ENCODE data around the gene ANO4.

DNA sequence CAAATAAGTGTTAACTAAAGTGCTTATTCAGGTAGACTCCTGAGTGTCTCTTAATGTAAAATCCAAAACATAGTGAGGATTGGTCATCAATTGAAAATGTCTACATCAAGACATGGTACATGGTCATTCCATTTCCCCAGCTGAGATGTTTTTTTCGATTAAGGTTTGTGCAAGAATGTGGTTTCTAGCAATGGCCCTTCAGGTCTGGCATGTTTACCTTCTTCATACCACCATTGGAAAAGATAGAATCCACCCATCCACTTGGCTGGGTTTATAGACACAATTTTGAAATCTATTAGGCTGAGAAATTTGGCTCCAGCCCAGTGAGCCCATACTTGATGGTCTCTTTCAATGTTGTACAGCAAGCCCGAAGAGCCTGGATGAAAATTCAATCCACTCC, 145.9 kb downstream of the ANO4 start:
- TF ChIP-seq, protein P1, sequence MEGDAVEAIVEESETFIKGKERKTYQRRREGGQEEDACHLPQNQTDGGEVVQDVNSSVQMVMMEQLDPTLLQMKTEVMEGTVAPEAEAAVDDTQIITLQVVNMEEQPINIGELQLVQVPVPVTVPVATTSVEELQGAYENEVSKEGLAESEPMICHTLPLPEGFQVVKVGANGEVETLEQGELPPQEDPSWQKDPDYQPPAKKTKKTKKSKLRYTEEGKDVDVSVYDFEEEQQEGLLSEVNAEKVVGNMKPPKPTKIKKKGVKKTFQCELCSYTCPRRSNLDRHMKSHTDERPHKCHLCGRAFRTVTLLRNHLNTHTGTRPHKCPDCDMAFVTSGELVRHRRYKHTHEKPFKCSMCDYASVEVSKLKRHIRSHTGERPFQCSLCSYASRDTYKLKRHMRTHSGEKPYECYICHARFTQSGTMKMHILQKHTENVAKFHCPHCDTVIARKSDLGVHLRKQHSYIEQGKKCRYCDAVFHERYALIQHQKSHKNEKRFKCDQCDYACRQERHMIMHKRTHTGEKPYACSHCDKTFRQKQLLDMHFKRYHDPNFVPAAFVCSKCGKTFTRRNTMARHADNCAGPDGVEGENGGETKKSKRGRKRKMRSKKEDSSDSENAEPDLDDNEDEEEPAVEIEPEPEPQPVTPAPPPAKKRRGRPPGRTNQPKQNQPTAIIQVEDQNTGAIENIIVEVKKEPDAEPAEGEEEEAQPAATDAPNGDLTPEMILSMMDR (conservative IDR thresholded peaks at IDR 0.05) = no peak
- no peak for TF ChIP-seq ZFX (IDR thresholded peaks at IDR 0.05)
